UCSD-AML1 (cell line): Measurements from ENCODE around the gene NT5C.
"Not testable (repeated sequence)": the region's sequence is repeated elsewhere in the genome, so short reads cannot be mapped to it uniquely, and the experiment has no call there.

Experiments
- DNase-seq: peaks from one replicate; lab custom pipeline; 2025; ENCODE audit not compliant: unreplicated experiment; lab: John Stamatoyannopoulos, UW

The NT5C gene

DNA sequence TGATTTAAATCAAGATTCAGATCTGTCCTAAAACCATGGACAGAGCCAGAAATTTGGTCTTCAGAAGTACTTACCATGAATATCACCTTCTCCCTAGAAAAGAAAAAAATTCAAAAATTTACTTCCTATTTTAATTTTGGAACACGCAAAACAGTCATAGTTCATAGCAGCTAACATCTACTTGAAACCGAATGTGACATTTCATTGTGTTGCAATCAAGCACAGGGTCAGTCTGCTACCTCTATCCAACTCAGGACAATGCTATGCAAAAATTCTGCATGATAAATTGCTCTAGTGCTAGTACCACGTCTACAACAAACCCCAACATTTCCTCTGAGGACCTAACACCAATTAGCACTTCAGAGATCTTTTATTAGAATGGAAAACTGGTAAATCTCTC is 15.1 kb upstream of the NT5C start:
- DNase-seq = no peak

DNA sequence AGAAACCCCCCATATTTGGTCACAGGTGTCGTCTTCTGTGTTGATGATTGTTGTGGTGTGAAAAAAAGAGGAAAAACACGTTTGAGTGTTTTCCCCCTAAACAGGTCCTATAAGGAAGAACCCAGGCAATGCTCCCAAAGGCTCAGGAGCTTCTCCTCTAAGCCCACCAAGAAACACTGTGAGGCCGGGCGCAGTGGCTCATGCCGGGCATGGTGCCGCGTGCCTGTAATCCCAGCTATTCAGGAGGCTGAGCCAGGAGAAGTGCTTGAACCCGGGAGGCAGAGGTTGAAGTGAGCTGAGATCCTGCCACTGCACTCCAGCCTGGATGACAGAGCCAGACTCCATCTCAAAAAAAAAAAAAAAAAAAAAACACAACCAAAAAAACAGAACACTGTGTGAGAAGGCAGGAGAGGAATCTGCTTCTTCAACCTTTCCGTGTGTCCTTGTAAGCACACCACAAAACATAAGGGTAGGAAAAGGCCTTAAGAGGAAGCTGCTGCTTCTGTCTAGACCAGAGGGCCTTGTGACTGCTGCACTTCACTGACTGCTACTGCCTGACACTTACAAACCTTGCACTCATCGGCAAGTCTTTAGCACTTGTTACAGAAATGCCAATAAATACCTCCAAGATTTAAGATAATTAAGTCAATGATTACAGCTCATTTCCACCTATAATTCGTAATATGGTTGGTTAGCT is 13.4 kb upstream of the NT5C start:
- no peak for DNase-seq

DNA sequence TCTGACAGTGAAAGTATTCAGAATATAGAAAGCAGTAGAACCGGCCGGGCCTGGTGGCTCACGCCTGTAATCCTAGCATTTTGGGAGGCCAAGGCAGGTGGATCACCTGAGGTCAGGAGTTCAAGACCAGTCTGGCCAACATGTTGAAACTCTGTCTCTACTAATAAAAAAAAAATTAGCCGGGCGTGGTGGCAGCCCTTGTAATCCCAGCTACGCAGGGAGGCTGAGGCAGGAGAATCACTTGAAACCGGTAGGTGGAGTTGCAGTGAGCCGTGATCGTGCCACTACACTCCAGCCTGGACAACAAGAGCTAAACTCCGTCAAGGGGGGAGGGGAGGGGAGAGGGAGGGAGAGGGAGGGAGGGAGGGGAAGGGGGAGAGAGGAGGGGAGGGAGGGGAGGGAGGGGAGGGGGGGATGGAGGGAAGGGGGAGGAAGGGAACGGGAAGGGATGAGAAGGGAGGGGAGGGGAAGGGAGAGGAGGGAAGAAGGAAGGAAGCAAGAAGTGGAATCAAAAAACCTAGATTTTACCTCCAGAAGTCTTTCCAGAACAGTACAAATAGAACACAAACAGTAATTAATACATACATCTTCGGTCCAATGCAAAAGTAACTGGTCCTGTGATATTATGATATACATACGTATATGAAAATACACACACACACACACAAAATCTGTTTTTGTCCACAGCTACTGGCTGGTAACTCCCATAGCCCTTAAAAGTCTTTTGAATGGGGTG is 10.9 kb upstream of the NT5C start:
- DNase-seq = no peak

DNA sequence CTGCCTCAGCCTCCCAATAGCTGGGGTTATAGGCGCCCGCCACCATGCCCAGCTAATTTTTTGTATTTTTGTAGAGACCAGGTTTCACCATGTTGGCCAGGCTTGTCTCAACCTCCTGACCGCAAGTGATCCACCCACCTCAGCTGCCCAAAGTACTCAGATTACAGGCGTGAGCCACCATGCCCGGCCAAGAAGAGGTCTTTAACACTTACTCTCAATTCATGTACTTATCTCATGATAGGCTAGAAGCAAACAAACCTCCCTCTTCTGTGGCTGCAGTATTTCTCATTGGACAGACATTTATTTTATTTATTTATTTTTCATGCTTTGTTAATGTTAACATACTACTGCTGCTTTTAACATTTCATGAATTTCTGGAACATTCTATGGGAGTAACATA is 7.0 kb upstream of the NT5C start:
- no peak for DNase-seq

DNA sequence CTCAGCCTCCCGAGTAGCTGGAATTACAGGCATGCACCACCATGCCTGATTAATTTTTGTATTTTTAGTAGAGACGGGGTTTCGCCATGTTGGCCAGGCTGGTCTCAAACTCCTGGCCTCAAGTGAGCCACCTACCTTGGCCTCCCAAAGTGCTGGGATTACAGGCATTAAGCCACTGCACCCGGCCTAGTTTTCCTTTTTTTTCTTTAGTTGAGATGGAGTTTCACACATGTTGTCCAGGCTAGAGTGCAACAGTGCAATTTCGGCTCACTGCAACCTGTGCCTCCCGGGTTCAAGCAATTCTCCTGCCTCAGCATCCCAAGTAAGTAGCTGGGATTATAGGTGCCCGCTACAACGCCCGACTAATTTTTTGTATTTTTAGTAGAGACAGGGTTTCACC is 6.2 kb upstream of the NT5C start:
- DNase-seq = not testable (repeated sequence)

DNA sequence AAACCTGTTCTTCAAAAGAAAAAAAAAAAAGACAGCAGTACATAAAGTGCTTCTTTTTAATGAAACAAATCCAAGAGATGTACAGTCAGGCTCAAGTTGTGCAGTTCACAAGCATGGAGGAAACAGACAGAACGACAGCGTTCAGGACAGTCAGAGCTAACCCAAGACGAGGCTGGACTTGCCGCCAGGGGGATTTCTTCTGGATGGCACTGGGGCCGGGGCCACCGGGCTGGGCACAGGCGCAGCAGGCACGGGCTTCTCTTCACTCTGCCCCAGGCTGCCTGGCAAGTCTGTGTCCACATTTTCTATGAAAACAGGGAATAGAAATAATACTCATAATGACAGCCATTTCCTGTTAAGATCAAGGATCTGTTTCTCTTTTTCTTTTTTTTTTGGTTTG is 4.4 kb upstream of the NT5C start:
- DNase-seq = no peak

DNA sequence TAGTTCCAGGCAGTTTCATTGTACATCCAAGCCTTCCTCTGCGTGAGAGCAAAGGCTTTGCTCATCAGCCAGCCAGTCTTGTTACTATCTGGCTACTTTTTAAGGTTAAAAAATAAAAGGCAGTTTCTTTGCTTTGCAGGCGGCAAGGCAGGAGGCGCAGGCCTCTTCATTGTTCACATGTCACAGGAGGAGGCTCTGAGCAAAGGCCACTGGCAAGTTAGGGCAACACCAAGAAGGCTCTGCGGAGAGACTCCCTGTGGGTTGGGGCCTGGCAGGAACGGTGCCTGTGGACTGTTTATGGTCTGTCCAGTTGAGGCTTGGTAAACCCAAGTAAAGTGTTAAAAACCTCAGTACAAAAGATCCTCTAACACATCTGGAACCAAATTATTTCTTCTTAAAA is 3.9 kb upstream of the NT5C start:
- no peak for DNase-seq

DNA sequence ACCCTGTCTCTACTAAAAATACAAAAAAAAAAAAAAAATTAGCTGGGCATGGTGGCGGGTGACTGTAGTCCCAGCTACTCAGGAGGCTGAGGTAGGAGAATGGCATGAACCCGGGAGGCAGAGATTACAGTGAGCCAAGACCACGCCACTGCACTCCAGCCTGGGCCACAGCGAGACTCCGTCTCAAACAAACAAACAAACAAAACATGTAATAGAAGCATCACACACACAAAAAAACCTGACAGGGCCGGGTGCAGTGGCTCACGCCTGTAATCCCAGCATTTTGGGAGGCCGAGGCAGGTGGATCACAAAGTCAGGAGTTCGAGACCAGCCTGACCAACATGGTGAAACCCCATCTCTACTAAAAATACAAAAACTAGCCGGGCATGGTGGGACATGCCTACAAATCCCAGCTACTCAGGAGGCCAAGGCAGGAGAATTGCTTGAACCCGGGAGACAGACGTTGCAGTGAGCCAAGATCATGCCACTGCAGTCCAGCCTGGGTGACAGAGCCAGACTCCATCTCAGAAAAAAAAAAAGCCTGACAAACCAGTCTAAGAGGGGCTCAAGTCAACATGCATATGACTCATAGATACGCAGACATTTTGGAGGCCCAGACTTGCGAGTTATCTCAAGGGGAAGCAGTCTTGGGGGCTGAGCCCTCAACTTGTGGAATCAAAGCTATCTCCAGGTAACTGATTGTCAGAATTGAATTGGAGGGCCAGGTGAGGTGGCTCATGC is 2.2 kb upstream of the NT5C start:
- not testable (repeated sequence) for DNase-seq

DNA sequence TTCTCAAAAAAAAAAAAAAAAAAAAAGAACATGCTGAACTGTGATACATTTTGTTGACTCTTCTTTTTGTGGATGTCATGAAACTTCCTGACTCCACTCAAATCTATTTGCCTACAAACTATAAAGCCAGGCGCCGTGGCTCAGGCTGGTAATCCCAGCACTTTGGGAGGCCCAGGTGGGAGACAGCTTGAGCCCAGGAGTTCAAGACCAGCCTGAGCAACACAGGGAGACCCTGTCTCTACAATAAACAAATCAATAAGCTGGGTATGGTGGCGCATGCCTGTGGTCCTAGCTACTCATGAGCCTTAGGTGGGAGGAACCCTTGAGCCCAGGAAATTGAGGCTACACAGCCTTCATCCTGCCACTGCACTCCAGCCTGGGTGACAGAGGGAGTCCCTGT is 1.5 kb upstream of the NT5C start:
- no peak for DNase-seq

DNA sequence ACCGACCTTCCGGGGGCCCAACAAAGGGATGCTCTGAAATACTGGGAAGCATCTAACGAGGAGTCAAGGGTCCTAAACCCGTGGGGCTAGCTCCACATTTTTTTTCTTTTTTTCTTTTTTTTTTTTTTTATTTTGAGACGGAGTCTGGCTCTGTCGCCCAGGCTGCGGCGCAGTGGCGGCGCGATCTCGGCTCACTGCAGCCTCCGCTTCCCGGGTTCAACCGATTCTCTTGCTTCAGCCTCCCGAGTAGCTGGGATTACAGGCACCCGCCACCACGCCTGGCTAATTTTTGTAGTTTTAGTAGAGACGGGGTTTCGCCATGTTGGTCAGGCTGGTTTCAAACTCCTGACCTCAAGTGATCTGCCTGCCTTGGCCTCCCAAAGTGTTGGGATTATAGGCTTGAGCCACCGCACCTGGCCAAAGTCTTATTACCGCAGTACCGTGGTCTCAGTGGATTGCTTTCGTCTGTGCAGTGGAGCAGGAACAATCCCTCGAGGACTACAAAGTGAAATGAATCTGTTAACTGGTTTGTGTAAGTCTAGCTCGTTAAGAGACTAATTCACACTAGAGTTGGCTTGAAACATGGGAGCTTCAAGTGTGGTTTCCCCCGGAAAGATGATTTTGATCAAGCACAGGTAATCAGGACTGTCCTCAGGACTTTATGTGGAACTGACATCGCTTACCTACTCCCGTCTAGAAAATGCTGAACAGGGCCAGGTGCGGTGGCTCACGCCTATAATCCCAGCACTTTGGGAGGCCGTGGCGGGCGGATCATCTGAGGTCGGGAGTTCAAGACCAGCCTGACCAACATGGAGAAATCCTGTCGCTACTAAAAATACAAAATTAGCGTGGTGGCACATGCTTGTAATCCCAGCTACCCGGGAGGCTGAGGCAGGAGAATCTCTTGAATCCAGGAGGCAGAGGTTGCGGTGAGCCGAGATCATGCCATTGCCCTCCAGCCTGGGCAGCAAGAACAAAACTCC is 767 bp upstream of the NT5C start:
- DNase-seq = not testable (repeated sequence)

DNA sequence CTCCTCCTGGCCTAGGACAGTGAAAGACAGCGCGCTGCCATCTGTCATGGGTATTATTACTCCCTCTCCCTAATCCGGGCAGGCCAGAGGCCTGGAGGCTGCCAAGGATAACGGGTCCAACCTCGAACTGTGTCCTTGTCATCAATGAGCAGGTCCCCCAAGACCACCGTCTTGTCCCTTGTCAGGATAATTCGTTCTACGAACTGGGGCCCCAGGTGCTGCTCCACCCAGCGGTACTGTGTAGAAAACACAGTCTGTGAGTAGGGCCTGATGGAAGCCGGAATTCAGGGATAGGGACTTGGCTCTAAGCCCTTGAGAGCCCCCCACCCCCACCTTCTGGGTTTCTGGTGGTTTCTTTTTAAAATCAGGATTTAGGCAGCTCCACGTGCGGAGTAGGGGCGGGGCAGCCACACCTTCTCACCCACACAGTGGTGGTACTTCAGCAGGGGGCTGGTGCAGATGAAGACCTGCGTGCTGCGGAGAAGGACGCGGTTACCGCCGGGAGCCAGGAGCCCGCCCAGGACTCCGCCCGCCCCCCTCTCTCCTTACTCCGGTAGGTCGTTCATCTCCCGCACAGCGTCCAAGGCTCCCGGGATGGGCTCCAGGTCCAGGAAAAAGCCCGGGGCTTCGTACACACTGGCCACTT is 787 bp downstream of the NT5C start:
- DNase-seq = peak; percentile 66

DNA sequence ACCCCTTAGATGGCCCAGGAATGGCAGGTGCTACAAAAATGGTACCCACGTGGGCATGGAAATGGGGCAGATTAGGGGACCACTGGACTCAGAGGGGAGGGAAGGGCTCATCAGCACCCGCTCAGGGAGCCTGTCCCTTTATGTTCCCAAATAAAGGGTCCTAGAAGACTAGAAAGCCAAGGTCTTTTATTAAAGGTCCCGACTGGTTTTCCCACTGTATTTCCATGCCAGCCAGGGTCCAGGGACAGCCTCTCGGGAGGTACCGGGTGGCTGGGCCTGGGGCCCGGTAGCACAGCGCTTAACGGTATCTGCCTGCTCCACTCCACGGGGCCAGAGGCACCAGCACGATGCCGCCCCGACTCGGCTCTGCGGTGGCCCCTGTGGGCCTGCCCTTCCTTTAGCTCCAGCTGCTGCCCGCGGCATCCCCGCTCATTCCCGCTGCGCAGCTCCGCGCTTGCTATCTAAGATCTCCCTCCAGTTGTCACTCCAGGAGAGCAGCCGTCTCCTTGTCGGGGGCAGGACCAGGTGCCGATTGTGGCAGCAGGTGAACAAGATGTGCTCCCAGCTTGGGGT is 1.4 kb downstream of the NT5C start:
- DNase-seq = no peak

DNA sequence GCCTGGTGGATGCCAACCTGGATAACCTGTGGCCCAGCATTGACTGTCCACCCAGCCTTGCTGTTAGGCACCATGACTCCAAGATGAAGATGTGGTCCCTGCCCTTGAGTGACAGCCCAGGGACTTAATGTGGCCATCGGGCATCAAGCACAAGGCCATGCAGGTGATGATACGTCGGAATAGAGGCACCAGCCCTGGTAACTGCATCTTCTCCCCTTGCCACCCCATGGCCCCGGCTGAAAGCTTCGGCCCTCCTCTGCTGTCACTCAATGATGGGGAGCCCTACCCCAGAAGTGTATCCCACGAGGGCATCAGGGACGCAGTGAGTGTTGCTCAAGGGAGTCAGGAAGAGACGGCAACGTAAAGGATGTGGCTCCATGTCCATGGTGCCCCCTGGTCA is 2.0 kb downstream of the NT5C start:
- DNase-seq = no peak

DNA sequence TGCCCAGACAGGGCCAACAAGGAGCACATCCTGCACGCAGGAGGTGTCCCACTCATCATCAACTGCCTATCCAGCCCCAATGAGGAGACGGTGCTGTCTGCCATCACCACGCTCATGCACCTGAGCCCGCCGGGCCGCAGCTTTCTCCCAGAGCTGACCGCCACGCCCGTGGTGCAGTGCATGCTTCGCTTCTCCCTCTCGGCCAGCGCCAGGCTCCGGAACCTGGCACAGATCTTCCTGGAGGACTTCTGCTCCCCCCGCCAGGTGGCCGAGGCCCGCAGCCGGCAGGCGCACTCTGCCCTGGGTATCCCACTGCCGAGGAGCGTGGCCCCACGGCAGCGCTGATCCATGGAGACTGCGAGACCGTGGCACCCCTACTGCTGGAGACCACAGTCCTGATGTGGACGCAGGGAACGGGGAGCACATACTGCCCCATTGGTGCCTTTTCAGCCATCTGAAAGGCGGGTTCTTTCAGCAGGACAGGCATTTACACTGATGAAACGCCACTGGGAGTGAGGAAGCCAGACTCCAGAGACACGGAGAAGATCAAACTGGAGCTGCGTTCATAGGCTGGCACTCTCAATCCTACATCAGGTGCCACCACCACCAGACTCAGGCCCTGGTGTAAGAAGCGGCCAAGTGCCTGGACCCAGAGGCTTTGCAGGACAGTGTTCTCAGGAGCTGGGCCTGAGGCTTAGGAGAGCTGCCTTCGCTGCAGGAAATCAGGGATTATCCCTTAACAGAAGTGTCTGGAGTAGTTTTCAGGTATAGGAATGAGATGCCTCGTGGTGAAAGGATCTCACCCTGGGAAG is 2.6 kb downstream of the NT5C start:
- no peak for DNase-seq

DNA sequence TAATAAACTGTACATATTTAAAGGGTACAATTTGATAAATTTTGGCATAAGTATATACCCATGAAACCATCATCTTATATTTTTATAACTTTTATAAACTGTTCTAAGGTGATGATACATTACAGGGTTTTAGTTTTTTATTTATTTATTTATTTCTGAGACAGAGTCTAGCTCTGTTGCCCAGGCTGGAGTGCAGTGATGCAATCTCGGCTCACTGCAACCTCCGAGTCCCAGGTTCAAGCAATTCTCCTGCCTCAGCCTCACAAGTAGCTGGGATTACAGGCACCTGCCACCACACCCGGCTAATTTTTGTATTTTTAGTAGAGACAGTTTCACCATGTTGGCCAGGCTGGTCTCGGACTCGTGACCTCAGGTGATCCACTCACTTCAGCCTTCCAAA is 3.6 kb downstream of the NT5C start:
- not testable (repeated sequence) for DNase-seq

DNA sequence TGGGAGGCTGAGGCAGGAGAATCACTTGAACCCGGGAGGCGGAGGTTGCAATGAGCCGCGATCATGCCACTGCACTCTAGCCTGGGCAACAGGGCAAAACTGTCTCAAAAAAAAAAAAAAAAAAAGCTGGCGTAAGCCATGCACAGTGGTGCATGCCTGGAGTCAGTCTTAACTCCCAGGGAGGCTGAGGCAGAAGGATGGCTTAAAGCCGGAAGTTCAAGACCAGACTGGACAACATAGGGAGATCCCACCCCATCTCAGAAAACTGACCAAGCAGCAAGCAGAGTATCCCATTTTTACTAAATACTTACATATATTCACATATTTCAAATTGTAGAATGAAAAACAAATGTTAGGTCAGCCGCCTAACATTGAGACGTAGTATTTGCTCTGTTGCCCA is 4.6 kb downstream of the NT5C start:
- DNase-seq = no peak

DNA sequence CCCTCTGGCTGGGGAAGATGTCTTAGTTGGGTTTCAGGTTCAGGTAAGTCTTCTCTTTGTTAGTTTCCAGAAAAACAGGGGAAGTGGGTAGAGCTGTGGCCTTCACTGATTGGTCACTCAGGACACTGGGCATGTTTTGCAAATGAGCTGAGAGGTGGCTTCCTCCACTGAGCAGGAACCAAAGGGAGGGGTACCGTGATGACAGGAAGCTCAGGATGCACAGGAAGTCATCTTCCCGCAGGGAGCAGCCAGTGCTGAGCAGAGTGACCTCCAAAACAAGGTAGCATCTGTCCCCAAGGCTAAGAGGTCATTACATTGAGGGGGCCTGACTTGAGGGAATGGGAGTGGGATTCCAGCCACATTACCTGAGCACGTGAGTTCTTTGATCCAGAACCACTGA is 5.6 kb downstream of the NT5C start:
- DNase-seq = no peak

DNA sequence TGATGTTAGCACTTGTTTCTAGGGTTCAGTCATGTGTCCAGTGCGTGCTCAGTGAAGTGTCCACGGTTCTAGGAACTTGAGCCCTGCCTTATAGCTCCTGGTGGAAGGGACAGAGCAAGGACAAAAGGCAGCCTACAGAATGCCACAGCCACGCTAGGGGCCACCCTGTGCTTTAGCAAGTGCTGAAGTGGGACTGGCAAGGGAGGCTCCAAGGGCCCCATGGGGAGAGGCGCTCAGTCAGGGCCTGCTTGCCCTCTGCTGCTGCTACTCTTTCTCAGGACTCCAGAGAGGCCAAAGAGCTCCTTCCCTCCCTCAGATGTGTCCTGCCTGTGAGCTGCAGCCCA is 6.8 kb downstream of the NT5C start:
- DNase-seq = no peak

DNA sequence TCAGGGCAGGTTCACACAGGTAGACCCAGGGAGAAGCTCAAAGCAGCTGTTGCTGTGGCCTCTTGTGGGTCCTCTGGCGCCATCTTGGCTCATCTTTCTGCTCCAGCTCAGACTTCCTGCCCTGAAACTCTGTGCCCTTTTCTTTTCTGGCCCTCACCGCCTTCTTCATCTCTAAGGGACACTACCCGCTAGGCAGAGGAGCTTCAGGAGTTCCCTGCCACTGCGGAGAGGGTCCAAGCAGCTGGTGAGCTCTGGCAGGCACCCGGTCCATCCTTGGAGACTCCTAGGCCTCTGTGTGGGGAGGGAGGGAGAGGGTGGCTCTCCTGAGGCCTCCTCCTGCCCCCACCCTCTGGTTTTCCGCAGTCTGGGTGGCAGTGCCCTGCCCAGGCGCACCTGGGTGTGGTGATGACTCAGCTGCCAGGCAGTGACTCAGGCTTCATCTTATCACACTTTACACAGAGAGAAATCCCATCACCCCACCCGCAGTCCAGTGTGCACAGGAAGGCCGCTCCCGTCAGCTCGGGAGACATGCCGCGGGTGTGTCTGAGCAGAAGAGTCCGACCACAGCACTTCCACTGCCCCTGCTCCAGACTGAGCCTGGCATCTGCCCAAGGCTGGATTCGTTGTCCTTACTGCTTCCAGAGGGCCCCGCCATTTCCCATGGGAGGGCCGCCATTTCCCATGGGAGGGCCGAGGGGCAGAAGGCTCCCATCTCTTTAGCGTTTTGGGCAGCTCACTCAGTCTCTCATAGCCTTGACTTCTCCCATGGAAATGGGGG is 7.3 kb downstream of the NT5C start:
- peak; percentile 64 for DNase-seq
